Right atrium auricular region (tissue), 2 donors: Measurements from ENCODE around the gene RAPGEF4. TPM values are rescaled to one million over a fixed set of nuclear protein-coding genes. Genes with fewer than 3 reads are reported as not detected.

Source experiments
- DNase-seq: peaks from one replicate; pipeline ENCODE4 v3.0.0-alpha.2; 2019; ENCODE audit warnings: low spot score
- H3K27ac ChIP-seq, 2 donors: fragments of 200-600 bp; sonication (generic); 1 replicate in 1 of 2; 2 replicates in 1 of 2; pipeline ENCODE4 v1.5.1; 2016 to 2019
- H3K27me3 ChIP-seq, 2 donors: fragments of 200-600 bp; sonication (generic); one replicate each; pipeline versions ENCODE4 v1.5.1 to v1.6.0; 2017 to 2019
- H3K36me3 ChIP-seq: fragments of 200-600 bp; sonication (generic); one replicate; pipeline ENCODE4 v1.5.1; 2016
- H3K4me1 ChIP-seq, 2 donors: fragments of 200-600 bp; sonication (generic); one replicate each; pipeline versions ENCODE4 v1.5.1 to v1.6.0; 2017 to 2019
- H3K4me3 ChIP-seq, 2 donors: fragments of 200-600 bp; sonication (generic); 1 replicate in 1 of 2; 2 replicates in 1 of 2; pipeline ENCODE4 v1.5.1; 2017 to 2019; ENCODE audit warnings: mild to moderate bottlenecking in 1 of 2, moderate library complexity in 1 of 2
- H3K9me3 ChIP-seq, 2 donors: fragments of 200-600 bp; sonication (generic); one replicate each; pipeline ENCODE4 v1.5.1; 2019
- total RNA-seq, 2 donors: library from RNA; depleted of rRNA; stranded (reverse); fragments of >200 nt; gene quantifications; one replicate each; pipeline ENCODE4 v1.1.0, GENCODE V29; 2016
- TF ChIP-seq, protein P1 (sequence below), 2 donors: fragments of 200-600 bp; sonication (generic); IDR thresholded peaks; one replicate each; pipeline ENCODE4 v1.5.1; 2019; ENCODE audit warnings: antibody characterized with exemption in 2 of 2

Gene RAPGEF4
- total RNA-seq, 2 donors from 2014 or later, result 6.2 to 14.1 TPM

DNA sequence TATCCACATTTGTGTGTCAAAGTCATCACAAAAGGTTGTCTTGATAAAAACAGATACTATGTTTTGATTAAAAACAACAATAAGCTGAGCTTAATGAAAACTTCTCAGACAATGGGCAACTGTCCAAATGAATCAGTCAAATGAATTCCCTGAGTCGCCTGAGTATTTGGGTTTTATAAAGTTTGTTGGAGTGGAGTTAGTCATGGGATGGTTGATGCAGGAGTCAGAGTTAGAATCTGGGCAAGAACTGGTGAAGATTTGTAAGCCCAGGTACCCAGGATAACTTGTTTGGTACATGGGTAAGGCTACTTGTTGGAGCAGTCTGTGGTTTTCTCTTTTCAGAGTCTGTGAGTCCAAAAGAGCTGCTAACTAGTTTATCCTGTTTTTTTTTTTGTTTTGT, 34.4 kb upstream of the RAPGEF4 start:
- no peaks in the 10 kb centered on the region for H3K27me3 ChIP-seq
- no peak for DNase-seq
- no peaks in the 10 kb centered on the region for H3K4me1 ChIP-seq
- H3K9me3 ChIP-seq, result no peaks in the 10 kb centered on the region
- no peak overlapping the region for H3K27ac ChIP-seq
- TF ChIP-seq, protein P1, sequence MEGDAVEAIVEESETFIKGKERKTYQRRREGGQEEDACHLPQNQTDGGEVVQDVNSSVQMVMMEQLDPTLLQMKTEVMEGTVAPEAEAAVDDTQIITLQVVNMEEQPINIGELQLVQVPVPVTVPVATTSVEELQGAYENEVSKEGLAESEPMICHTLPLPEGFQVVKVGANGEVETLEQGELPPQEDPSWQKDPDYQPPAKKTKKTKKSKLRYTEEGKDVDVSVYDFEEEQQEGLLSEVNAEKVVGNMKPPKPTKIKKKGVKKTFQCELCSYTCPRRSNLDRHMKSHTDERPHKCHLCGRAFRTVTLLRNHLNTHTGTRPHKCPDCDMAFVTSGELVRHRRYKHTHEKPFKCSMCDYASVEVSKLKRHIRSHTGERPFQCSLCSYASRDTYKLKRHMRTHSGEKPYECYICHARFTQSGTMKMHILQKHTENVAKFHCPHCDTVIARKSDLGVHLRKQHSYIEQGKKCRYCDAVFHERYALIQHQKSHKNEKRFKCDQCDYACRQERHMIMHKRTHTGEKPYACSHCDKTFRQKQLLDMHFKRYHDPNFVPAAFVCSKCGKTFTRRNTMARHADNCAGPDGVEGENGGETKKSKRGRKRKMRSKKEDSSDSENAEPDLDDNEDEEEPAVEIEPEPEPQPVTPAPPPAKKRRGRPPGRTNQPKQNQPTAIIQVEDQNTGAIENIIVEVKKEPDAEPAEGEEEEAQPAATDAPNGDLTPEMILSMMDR (IDR thresholded peaks at IDR 0.05), result no peak
- H3K36me3 ChIP-seq, result no peaks in the 10 kb centered on the region
- H3K4me3 ChIP-seq, result no peak overlapping the region

DNA sequence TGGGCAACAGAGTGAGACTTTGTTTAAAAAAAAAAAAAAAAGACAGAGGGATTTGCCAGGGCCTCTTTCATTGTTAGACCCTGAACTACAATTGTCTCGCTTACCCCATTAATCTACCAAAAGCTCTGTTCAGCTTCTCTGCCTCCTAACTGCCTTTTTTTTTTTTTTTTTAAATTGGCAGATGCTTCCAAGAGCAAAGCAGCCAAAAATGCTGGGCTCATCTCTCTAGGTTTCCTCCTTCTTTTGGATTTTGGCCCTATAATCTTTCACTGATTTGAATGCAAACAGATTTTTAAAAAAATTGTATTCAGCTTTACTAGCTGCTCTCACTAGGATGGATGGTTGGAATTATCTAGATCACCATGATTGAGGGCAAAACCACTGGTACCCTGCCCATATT, 33.2 kb upstream of the RAPGEF4 start:
- TF ChIP-seq, protein P1 (IDR thresholded peaks at IDR 0.05), result no peak
- H3K27ac ChIP-seq, result no peak overlapping the region
- no peaks in the 10 kb centered on the region for H3K9me3 ChIP-seq

DNA sequence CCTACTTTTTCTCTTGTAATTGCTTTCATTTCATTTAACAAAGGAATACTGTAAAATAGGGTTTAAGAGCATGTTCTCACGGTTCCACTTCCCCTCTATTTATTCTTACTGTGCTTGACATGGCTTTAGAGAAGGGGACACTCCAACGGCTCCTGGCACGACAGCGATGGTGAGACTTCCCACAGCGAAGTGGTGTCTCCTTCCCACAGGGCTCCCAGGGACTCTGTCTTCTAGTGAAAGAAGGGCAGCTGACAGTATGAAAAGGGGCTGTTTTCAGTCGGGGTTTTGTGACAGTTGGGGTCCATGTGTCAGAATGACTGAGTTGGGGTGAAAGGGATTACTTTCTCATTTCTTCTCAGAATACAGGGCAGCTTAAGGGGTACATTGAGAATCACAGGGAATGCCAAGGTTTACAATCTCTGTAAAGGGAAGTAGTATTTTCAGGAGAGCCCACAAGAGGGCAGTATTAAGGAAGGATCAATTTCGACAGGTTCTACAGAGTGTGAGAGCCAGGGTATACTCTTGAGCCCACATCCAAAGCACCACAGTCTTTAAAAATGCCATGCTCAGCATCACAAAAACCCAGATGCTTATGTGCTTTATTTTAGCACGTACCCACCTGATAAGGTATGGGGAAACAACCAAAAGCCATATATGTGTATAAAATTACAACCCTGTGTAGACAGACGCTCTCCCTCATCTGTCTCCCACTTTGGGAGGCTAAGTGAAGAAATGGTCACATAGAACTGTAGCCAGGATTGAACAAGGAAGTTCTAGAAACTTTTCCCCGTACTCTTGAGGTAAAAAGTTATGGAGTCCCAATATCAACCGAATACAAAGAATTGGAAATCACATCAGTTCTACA, 31.3 kb upstream of the RAPGEF4 start:
- no peaks in the 10 kb centered on the region for H3K27me3 ChIP-seq
- DNase-seq, result no peak

More for the DNA sequence above, 33.2 kb upstream of the RAPGEF4 start:
- Histone ChIP-seq H3K27me3 (no peaks in the 10 kb centered on the region), H3K4me3 (no peak overlapping the region), H3K36me3 (no peaks in the 10 kb centered on the region), H3K4me1 (no peaks in the 10 kb centered on the region)
- DNase-seq, result no peak

DNA sequence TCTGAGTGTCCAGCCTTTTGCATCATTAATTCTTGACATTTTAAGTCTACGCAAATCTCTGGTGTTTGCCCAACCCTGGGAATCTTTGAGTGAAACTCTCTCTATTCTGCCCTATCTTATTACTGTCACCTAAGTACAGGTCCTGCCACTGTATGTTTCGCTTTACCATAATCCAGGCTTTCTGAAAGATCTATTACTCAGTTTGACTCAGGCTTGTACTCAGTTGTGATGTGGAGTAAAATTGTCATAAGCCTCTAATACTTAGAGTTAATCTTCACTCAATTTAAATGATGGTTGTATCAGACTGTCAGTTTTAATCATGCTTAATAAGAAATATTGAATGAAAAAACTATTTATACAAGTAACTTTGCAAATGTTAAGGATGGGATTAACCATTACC, 30.3 kb upstream of the RAPGEF4 start:
- H3K9me3 ChIP-seq, result no peaks in the 10 kb centered on the region
- H3K27me3 ChIP-seq, result no peaks in the 10 kb centered on the region
- no peaks in the 10 kb centered on the region for H3K36me3 ChIP-seq
- H3K27ac ChIP-seq, result no peak overlapping the region
- H3K4me1 ChIP-seq, result peaks cover 0 to 5% of the 10 kb centered on the region in 2 donors
- no peak overlapping the region for H3K4me3 ChIP-seq
- TF ChIP-seq, protein P1 (IDR thresholded peaks at IDR 0.05), result no peak
- DNase-seq, result no peak

More for the DNA sequence above, 31.3 kb upstream of the RAPGEF4 start:
- Histone ChIP-seq H3K9me3 (no peaks in the 10 kb centered on the region), H3K4me3 (no peak overlapping the region), H3K27ac (no peak overlapping the region), H3K36me3 (no peaks in the 10 kb centered on the region), H3K4me1 (no peaks in the 10 kb centered on the region)
- TF ChIP-seq, protein P1 (IDR thresholded peaks at IDR 0.05), result peak in 1 of 2 donors; percentile 64

DNA sequence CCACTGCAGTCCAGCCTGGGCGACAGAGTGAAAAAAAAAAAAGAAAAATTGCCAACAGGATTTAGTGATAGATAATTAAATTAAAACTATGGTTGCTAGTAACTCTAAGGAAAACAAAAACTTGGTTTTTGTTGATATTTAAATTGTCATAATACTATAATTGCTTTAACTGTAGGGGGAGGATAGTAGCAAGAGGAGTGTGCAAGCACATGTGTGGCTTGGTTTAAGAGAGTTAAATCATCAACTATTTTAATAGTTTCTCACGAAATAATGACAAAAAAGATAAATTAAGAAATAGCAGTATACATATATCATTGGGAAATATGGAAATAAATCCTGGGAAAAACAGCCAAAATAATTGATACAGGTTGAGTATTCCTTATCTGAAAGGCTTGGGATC, 27.4 kb upstream of the RAPGEF4 start:
- TF ChIP-seq, protein P1 (IDR thresholded peaks at IDR 0.05), result no peak
- H3K4me3 ChIP-seq, result no peak overlapping the region
- H3K9me3 ChIP-seq, result no peaks in the 10 kb centered on the region
- H3K27me3 ChIP-seq, result no peaks in the 10 kb centered on the region
- no peak overlapping the region for H3K27ac ChIP-seq
- no peaks in the 10 kb centered on the region for H3K36me3 ChIP-seq
- no peak for DNase-seq
- peaks cover 0 to 21% of the 10 kb centered on the region in 2 donors for H3K4me1 ChIP-seq
